Fibroblast of skin of back (primary cell): ENCODE measurements around the gene CAMKV.
"Not testable (repeated sequence)": the region's sequence is repeated elsewhere in the genome, so short reads cannot be mapped to it uniquely, and the experiment has no call there.

ENCODE experiments used
- DNase-seq: peaks from one replicate; pipeline ENCODE4 v3.0.0-alpha.2; 2013

Gene CAMKV

GRCh38 chr3:49844464-49845183 is 25.1 kb downstream of the CAMKV start:
- no peak for DNase-seq

GRCh38 chr3:49842843-49843517 is 26.7 kb downstream of the CAMKV start:
- DNase-seq: no peak

GRCh38 chr3:49841806-49842205 is 27.9 kb downstream of the CAMKV start:
- no peak for DNase-seq

GRCh38 chr3:49841126-49841696 is 28.5 kb downstream of the CAMKV start:
- DNase-seq: peak; percentile 9

GRCh38 chr3:49840388-49840787 is 29.3 kb downstream of the CAMKV start:
- no peak for DNase-seq

GRCh38 chr3:49839193-49839809 is 30.4 kb downstream of the CAMKV start:
- DNase-seq: peak; percentile 70

GRCh38 chr3:49831341-49831740 is 38.4 kb downstream of the CAMKV start:
- DNase-seq: no peak

- no peak for DNase-seq
Observed at GRCh38 chr3:49826016-49826415, 43.7 kb downstream of the CAMKV start.

GRCh38 chr3:49823131-49823530 is 46.6 kb downstream of the CAMKV start:
- DNase-seq: not testable (repeated sequence)

- DNase-seq: peak; percentile 66
Observed at GRCh38 chr3:49813497-49814174, 56.1 kb downstream of the CAMKV start, which contains the start of gene UBA7. Gene UBA7 (minus strand): TSS chr3:49813953. CDS start chr3:49813787, 166 bp downstream.

- DNase-seq: no peak
Observed at GRCh38 chr3:49812916-49813496, 56.7 kb downstream of the CAMKV start.
